SK-N-SH treated with all-trans-retinoic acid at 6 μM for 48 hours (cell line): ENCODE measurements around the gene CTRB1.

Experiments
- ATAC-seq: fragments of 200-7000 bp; cut with Tn5 transposase; 3 replicates; pipeline ENCODE4 v1.9.1; 2020; ENCODE audit warnings: mild to moderate bottlenecking, moderate library complexity
- ARNTL ChIP-seq: fragments of 450-650 bp; formaldehyde crosslinking; IDR thresholded peaks from 2 replicates; pipeline ENCODE4 v1.5.0; 2020; ENCODE audit warnings: low read depth, mild to moderate bottlenecking, moderate library complexity, borderline replicate concordance
- BACH2 ChIP-seq: fragments of 250-450 bp; sonication (Bioruptor Pico); IDR thresholded peaks from 2 replicates; pipeline ENCODE4 v1.9.0; 2021; ENCODE audit warnings: mild to moderate bottlenecking, borderline replicate concordance
- CSDC2 ChIP-seq: fragments of 250-450 bp; sonication (Bioruptor Pico); IDR thresholded peaks from 2 replicates; pipeline ENCODE4 v1.5.0; 2020; ENCODE audit warnings: mild to moderate bottlenecking, moderate library complexity
- CSRNP3 ChIP-seq: fragments of 250-450 bp; sonication (Bioruptor Pico); IDR thresholded peaks from 2 replicates; pipeline ENCODE4 v1.5.1; 2021; ENCODE audit warnings: mild to moderate bottlenecking, moderate library complexity
- ESRRG ChIP-seq: fragments of 250-450 bp; sonication (Bioruptor Pico); IDR thresholded peaks from 2 replicates; pipeline ENCODE4 v1.6.1; 2021; ENCODE audit warnings: mild to moderate bottlenecking
- GLIS3 ChIP-seq: fragments of 250-450 bp; sonication (Bioruptor Pico); IDR thresholded peaks from 2 replicates; pipeline ENCODE4 v1.5.0; 2020; ENCODE audit warnings: mild to moderate bottlenecking, moderate library complexity
- ISL1 ChIP-seq: fragments of 250-450 bp; sonication (Bioruptor Pico); IDR thresholded peaks from 2 replicates; pipeline ENCODE4 v2.1.2; 2022; ENCODE audit warnings: mild to moderate bottlenecking, moderate library complexity
- PPARA ChIP-seq: fragments of 250-450 bp; sonication (Bioruptor Pico); IDR thresholded peaks from 2 replicates; pipeline ENCODE4 v1.5.0; 2020; ENCODE audit warnings: mild to moderate bottlenecking, borderline replicate concordance
- RARB ChIP-seq: fragments of 250-450 bp; sonication (Bioruptor Pico); IDR thresholded peaks from 2 replicates; pipeline ENCODE4 v1.8.0; 2021; ENCODE audit warnings: mild to moderate bottlenecking, moderate library complexity
- SNAI2 ChIP-seq: fragments of 250-450 bp; sonication (Bioruptor Pico); IDR thresholded peaks from 2 replicates; pipeline ENCODE4 v1.5.0; 2020; ENCODE audit warnings: mild to moderate bottlenecking, moderate library complexity
- TOX ChIP-seq: fragments of 250-450 bp; sonication (Bioruptor Pico); IDR thresholded peaks from 2 replicates; pipeline ENCODE4 v1.8.0; 2021; ENCODE audit warnings: mild to moderate bottlenecking, moderate library complexity, borderline replicate concordance
- TSHZ2 ChIP-seq: fragments of 250-450 bp; sonication (Bioruptor Pico); IDR thresholded peaks from 2 replicates; pipeline ENCODE4 v1.5.0; 2020; ENCODE audit warnings: mild to moderate bottlenecking, moderate library complexity
- ZC3H10 ChIP-seq: fragments of 250-450 bp; sonication (Bioruptor Pico); IDR thresholded peaks from 2 replicates; pipeline ENCODE4 v1.5.1; 2021; ENCODE audit warnings: mild to moderate bottlenecking, moderate library complexity
- ZFP3 ChIP-seq: fragments of 250-450 bp; sonication (Bioruptor Pico); IDR thresholded peaks from 2 replicates; pipeline ENCODE4 v1.5.0; 2020; ENCODE audit warnings: mild to moderate bottlenecking, moderate library complexity
- ZFP30 ChIP-seq: fragments of 450-650 bp; formaldehyde crosslinking; IDR thresholded peaks from 2 replicates; pipeline ENCODE4 v1.5.0; 2022; ENCODE audit warnings: mild to moderate bottlenecking, moderate library complexity
- ZNF565 ChIP-seq: fragments of 450-650 bp; formaldehyde crosslinking; conservative IDR thresholded peaks from 2 replicates; pipeline ENCODE4 v1.5.0; 2020; ENCODE audit warnings: low read depth, mild to moderate bottlenecking, moderate library complexity
- ZNF70 ChIP-seq: fragments of 450-650 bp; formaldehyde crosslinking; IDR thresholded peaks from 2 replicates; pipeline ENCODE4 v1.5.0; 2020; ENCODE audit warnings: mild to moderate bottlenecking, moderate library complexity
- TF ChIP-seq, protein P1 (sequence below): fragments of 250-450 bp; sonication (Bioruptor Pico); IDR thresholded peaks from 2 replicates; pipeline ENCODE4 v1.5.1; 2020; ENCODE audit warnings: low read depth, mild to moderate bottlenecking, moderate library complexity
- TF ChIP-seq, protein P2 (sequence below): fragments of 250-450 bp; sonication (Bioruptor Pico); IDR thresholded peaks from 2 replicates; pipeline ENCODE4 v1.8.0; 2020; ENCODE audit warnings: mild to moderate bottlenecking, moderate library complexity, borderline replicate concordance
- TF ChIP-seq, protein P3 (sequence below): fragments of 250-450 bp; sonication (Bioruptor Pico); IDR thresholded peaks from 2 replicates; pipeline ENCODE4 v1.8.0; 2021; ENCODE audit warnings: low read depth, mild to moderate bottlenecking, moderate library complexity, borderline replicate concordance

Gene CTRB1

DNA sequence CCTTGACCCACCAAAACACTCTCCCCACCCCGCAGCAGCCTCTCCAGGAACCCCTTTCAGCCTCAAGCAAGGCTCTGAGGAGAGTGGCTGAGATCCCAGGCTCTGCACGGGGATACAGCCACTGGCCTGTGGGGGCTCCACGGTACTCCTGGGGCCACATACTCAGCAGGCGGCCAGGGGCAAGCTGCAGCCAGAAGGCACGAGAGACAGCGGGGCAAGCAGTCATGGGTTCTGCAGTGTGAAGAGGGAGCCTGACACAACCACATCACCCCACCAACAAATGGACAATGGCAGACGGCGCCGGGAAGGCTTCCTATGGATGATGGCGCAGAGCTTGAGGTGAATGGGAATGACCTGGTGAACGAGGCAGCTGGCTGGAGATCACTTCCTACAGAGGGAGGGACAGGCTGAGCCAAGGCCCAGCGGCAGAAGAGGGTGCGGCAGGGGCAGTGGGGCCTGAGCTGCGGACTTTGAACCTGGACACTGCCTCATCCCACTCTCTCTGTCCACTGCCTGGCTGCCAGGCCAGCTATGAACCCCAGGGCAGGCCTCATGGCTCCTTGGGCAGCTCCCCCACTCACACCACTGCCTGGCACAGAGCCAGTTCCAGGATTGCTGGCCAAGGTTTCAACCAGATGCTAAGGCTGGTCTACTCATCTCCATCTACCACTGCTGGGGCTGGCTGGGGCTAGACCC, 43.5 kb downstream of the CTRB1 start:
- ATAC-seq, result no peak
- TF ChIP-seq SNAI2 (CRISPR knock-in tag), result no peak

- TF ChIP-seq ZC3H10 (CRISPR knock-in tag), result no peak
- no peak for TF ChIP-seq SNAI2 (CRISPR knock-in tag)
- TF ChIP-seq ZNF70 (CRISPR knock-in tag), result no peak
- no peak for TF ChIP-seq CSRNP3 (CRISPR knock-in tag)
- TF ChIP-seq ARNTL, result no peak
- TF ChIP-seq GLIS3 (CRISPR knock-in tag), result no peak
- TF ChIP-seq TOX (CRISPR knock-in tag), result no peak
- no peak for TF ChIP-seq PPARA
- TF ChIP-seq ZNF565 (CRISPR knock-in tag), result no peak
- TF ChIP-seq RARB (CRISPR knock-in tag), result no peak
- no peak for TF ChIP-seq ESRRG (CRISPR knock-in tag)
- TF ChIP-seq, protein P1, sequence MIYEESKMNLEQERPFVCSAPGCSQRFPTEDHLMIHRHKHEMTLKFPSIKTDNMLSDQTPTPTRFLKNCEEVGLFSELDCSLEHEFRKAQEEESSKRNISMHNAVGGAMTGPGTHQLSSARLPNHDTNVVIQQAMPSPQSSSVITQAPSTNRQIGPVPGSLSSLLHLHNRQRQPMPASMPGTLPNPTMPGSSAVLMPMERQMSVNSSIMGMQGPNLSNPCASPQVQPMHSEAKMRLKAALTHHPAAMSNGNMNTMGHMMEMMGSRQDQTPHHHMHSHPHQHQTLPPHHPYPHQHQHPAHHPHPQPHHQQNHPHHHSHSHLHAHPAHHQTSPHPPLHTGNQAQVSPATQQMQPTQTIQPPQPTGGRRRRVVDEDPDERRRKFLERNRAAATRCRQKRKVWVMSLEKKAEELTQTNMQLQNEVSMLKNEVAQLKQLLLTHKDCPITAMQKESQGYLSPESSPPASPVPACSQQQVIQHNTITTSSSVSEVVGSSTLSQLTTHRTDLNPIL (CRISPR knock-in tag), result no peak
- TF ChIP-seq, protein P2, sequence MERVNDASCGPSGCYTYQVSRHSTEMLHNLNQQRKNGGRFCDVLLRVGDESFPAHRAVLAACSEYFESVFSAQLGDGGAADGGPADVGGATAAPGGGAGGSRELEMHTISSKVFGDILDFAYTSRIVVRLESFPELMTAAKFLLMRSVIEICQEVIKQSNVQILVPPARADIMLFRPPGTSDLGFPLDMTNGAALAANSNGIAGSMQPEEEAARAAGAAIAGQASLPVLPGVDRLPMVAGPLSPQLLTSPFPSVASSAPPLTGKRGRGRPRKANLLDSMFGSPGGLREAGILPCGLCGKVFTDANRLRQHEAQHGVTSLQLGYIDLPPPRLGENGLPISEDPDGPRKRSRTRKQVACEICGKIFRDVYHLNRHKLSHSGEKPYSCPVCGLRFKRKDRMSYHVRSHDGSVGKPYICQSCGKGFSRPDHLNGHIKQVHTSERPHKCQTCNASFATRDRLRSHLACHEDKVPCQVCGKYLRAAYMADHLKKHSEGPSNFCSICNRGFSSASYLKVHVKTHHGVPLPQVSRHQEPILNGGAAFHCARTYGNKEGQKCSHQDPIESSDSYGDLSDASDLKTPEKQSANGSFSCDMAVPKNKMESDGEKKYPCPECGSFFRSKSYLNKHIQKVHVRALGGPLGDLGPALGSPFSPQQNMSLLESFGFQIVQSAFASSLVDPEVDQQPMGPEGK, result no peak
- TF ChIP-seq, protein P3, sequence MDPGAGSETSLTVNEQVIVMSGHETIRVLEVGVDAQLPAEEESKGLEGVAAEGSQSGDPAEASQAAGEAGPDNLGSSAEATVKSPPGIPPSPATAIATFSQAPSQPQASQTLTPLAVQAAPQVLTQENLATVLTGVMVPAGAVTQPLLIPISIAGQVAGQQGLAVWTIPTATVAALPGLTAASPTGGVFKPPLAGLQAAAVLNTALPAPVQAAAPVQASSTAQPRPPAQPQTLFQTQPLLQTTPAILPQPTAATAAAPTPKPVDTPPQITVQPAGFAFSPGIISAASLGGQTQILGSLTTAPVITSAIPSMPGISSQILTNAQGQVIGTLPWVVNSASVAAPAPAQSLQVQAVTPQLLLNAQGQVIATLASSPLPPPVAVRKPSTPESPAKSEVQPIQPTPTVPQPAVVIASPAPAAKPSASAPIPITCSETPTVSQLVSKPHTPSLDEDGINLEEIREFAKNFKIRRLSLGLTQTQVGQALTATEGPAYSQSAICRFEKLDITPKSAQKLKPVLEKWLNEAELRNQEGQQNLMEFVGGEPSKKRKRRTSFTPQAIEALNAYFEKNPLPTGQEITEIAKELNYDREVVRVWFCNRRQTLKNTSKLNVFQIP, result no peak
- ATAC-seq, result no peak
Measured at GRCh38 chr16:75262800-75263127, 44.0 kb downstream of the CTRB1 start.

DNA sequence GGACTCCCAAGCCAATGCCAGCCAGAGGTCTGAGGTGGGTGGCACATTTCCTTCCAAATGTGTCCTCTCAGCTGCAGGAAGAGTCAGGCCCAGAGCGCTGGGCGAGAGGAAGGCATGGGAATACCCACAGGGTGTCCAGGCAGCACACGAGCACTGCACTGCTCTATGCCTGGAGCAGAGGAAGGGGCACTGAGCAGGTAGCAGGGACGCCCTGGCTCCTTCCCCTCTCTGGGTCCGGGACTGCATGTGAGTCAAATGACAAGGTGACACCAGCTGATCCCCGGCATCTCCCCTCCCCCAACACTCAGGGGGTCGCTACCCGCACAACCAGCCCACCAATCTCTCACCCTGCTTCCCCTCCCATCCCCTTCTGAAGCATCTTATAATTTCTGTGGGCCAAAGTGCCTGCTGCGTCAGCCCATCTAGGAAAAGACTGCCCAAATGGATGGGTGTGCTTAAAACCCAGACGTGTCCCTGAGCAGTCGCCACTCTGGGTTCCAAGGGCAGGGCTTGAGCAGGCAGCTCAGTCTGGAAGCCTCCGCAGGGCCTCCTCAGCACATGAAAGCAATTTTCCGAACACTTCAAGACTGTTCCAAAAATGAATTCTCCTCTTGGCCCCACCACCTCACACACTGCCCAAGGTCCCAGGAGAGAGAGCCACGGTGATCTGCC, 44.6 kb downstream of the CTRB1 start:
- TF ChIP-seq ESRRG (CRISPR knock-in tag) (no peak), BACH2 (CRISPR knock-in tag) (no peak), GLIS3 (CRISPR knock-in tag) (no peak), ZFP3 (CRISPR knock-in tag) (no peak), TSHZ2 (CRISPR knock-in tag) (no peak), CSDC2 (CRISPR knock-in tag) (no peak), PPARA (no peak), ZFP30 (no peak), CSRNP3 (CRISPR knock-in tag) (no peak), ZNF565 (CRISPR knock-in tag) (no peak), ARNTL (no peak), ISL1 (CRISPR knock-in tag) (no peak), RARB (CRISPR knock-in tag) (no peak), SNAI2 (CRISPR knock-in tag) (no peak), ZNF70 (CRISPR knock-in tag) (no peak)
- TF ChIP-seq, protein P1 (CRISPR knock-in tag), result no peak
- TF ChIP-seq, protein P3, result no peak
- ATAC-seq, result no peak; the same call in 2 of the 3 replicates
